HG02759 (cell line): ENCODE results near the gene PCYOX1L.

Experiments used
- ATAC-seq: cut with Tn5 transposase; IDR thresholded peaks from one replicate; pipeline ENCODE4 v1.9.1; 2021; ENCODE audit warnings: mild to moderate bottlenecking, moderate library complexity; ENCODE audit not compliant: unreplicated experiment

PCYOX1L gene, protein sequence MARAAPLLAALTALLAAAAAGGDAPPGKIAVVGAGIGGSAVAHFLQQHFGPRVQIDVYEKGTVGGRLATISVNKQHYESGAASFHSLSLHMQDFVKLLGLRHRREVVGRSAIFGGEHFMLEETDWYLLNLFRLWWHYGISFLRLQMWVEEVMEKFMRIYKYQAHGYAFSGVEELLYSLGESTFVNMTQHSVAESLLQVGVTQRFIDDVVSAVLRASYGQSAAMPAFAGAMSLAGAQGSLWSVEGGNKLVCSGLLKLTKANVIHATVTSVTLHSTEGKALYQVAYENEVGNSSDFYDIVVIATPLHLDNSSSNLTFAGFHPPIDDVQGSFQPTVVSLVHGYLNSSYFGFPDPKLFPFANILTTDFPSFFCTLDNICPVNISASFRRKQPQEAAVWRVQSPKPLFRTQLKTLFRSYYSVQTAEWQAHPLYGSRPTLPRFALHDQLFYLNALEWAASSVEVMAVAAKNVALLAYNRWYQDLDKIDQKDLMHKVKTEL

DNA sequence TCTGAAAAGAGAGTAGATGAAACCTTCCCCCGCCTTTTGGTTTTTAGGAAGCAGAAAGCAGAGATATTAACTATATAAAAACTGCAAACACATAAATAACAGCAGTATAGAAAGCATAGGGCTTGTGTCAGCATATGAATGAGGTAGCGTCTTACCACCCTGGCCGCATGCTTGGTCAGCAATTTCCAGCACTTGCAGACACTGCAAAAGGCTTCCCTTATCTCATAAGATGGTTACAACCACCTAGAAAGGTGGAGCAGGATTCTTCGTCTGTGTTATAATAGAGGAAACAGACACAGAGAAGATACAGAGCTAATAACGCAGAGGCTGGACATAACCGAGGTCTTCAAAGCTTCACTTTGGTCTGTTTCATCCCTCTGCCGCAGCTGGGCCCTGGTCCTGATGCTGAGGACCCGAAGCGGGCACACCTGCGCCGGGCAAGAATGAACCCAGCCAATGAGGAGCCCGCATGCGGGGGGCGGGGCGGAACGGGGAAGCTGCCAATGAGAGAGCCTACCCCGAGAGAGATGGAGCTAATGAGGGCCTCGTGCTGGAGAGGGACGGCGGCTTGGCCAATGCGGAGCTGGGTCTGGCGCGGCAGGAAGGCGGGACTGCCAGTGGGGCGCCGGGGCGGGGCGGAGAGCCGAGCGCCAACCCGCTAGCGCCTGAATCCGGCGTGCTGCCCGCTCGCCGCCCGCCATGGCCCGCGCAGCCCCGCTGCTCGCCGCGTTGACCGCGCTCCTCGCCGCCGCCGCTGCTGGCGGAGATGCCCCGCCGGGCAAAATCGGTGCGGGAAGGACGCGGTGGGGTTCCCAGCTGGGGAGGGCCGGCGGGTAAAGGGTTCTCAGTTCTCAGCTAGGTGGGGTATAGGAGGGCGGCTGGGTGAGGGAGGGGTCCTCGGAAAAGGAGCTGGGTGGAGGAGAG lies at the start of gene PCYOX1L:
TSS of gene PCYOX1L (plus strand) at position 677 of the 924 bp plus-strand sequence. CDS start at position 700, 23 bp downstream.
- ATAC-seq, result peak; percentile 99

DNA sequence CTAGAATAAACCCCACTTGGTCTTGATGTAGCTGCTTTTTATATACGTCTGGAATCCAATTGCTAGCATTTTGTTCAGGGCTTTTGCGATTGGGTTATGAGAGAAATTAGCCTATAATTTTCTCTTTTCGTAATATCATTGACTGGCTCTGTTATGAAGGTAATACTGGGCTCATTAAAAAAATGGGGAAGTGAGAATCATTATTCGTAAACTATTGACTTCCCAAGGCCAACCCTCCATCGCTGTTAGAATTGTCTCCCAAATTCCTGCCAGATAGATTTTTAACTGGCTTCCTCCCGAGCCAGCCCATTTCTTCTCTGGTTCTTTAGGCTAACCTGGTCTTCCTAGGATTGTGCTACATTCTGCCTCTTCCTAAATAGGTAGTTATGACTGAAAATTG lies 48.5 kb upstream of the PCYOX1L start:
- no peak for ATAC-seq

GRCh38 chr5:149310488-149310887 lies 47.4 kb upstream of the PCYOX1L start:
- no peak for ATAC-seq

GRCh38 chr5:149310947-149311658 lies 46.7 kb upstream of the PCYOX1L start:
- ATAC-seq, result no peak

DNA sequence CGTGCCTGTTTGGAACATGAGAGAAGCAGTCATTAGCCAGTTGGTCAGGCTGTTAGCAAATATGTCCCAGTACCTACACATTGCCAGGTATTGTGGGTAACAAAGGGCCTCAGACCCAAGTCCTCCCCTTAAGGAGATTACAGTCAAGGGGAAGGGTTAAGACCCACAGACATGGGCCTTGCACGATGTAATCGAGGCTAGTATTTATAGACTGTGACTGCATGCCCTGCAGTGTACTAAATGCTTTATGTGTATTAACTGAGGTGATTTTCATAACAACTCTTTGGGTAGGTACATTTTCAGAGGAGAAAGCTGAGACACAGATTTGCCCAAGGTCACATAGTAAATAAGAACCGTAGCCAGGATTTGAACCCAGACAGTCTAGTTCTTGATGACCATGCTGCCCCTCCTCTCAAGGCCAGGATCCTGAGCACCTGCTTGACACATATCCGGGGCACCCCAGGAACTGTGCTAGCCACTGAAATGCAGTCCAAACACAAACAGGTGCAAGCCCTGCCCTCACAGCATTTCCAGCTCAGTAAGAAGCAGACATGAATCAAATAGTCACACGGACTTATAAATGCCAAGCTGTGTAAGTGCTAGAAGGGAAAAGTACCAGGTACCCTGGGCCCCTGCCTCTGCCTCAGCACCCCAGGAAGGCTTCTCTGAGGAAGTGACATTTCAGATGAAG lies 44.5 kb upstream of the PCYOX1L start:
- no peak for ATAC-seq

DNA sequence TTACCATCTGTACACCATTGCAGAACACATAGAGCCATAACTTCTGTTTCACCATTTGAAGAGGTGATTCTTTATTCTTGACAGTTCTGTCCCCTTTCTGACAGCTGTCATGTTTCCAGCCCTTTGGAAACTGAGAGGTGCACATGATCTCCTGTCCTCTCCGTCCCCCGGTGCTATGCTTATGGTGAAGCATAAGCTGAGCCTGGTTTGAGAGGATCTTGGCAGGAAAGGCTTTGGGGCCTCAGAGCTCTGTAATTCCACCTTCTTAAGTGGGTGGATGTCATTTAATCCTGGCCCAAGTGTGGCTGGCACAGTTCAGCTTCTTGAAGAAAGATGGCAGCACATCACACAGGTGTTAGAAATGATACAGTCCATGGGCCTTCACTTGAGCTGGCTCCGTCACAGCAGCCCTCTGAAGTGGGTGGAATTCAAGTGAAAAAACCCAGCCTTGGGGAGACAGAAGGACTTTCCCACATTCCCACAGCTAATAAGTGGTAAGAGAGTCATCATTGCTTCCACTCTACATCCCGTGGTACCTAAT lies 43.2 kb upstream of the PCYOX1L start:
- no peak for ATAC-seq

GRCh38 chr5:149315753-149316152 lies 42.1 kb upstream of the PCYOX1L start:
- no peak for ATAC-seq

DNA sequence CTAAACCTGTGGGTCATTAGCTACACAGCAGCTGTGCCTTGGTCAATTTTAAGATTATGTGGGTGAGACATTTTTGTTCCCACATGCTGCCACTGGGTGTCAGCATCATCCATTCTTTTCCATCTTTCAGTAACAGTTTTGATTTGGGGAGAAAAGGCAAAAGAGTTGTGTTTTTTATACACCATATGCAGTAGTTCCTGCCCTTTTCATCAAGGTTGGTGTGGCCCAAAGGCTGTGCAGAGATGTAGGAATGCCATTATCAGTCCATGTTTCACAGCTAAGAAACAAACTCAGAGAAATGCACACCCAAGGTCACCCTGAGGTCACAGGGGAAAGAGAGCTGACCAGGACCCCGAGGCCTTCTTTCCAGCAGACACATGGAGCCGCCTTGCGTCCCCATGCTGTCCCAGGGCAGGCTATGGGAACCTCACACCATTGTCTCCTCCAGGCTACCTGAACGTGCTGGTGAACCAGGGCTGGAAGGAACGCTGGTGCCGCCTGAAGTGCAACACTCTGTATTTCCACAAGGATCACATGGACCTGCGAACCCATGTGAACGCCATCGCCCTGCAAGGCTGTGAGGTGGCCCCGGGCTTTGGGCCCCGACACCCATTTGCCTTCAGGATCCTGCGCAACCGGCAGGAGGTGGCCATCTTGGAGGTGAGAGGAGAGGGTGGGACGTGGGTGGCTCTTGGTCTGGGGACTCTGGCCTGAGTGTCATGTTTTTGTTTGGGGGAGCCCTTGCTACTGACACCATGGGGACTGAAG lies 40.4 kb upstream of the PCYOX1L start:
- peak; percentile 63 for ATAC-seq

GRCh38 chr5:149319174-149319573 lies 38.7 kb upstream of the PCYOX1L start:
- ATAC-seq, result no peak

DNA sequence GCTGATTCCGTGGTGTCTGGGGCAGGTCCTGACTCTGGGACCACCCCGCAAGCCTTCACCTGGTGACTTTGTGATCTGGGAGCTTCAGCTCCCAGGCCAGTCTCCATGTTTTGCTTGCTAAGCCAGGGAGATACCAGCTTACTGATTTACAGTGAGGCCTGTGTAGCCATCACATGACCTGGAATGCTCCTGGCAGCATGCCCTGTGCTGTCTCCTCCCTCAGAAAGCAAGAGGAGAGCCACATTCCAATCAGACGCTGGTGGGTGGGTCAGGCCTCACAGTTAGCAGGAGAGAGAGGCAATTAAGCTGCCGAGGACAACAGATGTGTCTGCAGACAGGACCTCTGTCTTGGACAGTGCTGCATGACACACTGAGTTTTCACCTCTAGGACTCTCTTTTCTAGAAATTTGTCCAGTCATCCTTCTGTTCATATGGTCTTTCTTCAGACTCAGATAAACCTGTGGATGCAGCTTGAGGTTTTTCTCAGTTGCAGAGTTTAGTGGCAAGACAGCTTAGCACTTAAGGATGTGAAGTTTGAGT lies 37.0 kb upstream of the PCYOX1L start:
- ATAC-seq, result no peak

GRCh38 chr5:149322518-149322917 lies 35.3 kb upstream of the PCYOX1L start:
- ATAC-seq, result no peak

DNA sequence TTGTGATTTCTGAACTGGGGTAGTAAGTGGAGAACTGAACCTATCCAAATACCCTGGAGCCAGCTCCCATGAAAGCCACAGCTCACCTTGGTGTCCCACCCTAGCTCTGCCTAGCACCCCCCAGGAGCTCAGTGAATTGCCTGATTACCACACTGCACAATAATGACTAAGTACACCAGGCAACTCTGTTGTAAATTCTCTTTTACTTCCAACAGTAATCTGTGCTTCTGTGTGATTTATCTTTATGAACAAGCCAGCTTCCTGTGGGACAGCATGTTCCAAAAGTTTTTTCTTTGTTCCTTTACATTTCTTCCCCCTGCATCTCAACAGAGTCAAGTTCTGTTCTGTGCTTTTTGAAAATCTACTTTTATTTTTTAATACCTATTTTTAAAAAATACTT lies 34.6 kb upstream of the PCYOX1L start:
- no peak for ATAC-seq

DNA sequence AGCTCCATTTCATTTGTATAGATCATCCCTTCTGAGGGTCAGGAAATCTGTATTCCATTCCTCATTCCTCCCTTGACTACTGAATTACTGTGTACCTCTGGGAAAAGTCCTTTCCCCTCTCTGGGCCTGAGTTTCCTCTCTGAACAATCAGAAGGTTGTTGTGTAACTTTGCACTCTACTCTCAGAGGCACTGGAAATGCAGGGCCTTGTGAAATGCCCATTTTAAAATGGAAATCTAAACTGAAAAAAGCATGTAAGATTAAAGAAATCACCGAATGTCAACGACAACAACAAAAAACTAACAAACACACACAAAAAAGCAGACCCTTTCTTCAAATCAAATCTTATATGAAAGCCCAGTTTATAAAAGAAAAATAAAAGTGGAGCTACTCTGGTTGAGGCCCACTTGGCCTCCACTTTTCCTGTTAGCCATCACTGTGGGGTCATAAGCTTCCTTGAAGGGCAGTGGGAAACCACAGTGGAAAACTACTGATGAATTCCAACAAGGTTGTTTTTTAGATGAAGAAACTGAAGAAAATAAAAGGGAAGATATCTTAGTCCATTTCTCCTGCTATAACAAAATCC lies 34.1 kb upstream of the PCYOX1L start:
- no peak for ATAC-seq

- no peak for ATAC-seq
These were observed 33.2 kb upstream of the PCYOX1L start for GRCh38 chr5:149324641-149325040.

GRCh38 chr5:149325166-149325735 lies 32.6 kb upstream of the PCYOX1L start:
- no peak for ATAC-seq

GRCh38 chr5:149325894-149326293 lies 32.0 kb upstream of the PCYOX1L start:
- ATAC-seq, result no peak

DNA sequence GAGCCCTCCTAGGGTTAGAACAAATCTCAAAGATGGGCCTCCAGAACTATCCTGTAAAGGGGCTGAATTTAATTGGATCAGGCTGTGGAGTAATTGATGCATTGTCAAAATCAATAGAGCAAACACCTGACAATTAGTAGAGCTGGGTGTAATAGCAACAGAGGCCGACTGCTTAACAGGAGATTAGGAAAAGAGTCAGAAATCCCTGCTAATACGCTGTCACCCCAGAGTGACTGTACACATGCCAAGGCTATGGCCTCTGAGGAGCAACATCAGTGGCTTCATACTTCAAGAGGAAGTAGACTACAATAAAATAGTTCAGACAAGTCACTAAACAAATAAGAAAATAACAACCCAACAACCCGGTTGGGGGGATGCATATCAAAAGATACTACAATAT lies 31.2 kb upstream of the PCYOX1L start:
- no peak for ATAC-seq

- no peak for ATAC-seq
These were observed 29.7 kb upstream of the PCYOX1L start for GRCh38 chr5:149328177-149328576.
